HG03558 (cell line): ENCODE measurements around the gene PDE8A.

ENCODE experiments used
- ATAC-seq: cut with Tn5 transposase; IDR thresholded peaks from one replicate; pipeline ENCODE4 v1.9.1; 2021; ENCODE audit warnings: moderate number of reproducible peaks; ENCODE audit not compliant: unreplicated experiment; ENCODE audit errors: extremely low read depth

PDE8A gene

GRCh38 chr15:84981711-84982300 is at the start of gene PDE8A:
TSS of gene PDE8A (plus strand) at chr15:84981856. CDS start at chr15:84982163, 307 bp downstream.
- peak; percentile 6 for ATAC-seq

- ATAC-seq = no peak
These were observed 46.5 kb upstream of the PDE8A start for GRCh38 chr15:84934942-84935729.

GRCh38 chr15:84937144-84937543 is 44.5 kb upstream of the PDE8A start:
- no peak for ATAC-seq

GRCh38 chr15:84938726-84939125 is 42.9 kb upstream of the PDE8A start:
- no peak for ATAC-seq

GRCh38 chr15:84940399-84940798 is 41.3 kb upstream of the PDE8A start:
- ATAC-seq = no peak

GRCh38 chr15:84942456-84942855 is 39.2 kb upstream of the PDE8A start:
- no peak for ATAC-seq

- no peak for ATAC-seq
These were observed 37.3 kb upstream of the PDE8A start for GRCh38 chr15:84944311-84944710.

GRCh38 chr15:84944861-84945260 is 36.8 kb upstream of the PDE8A start:
- no peak for ATAC-seq

- no peak for ATAC-seq
These were observed 34.7 kb upstream of the PDE8A start for GRCh38 chr15:84946772-84947489.

GRCh38 chr15:84947947-84948830 is 33.5 kb upstream of the PDE8A start:
- no peak for ATAC-seq

GRCh38 chr15:84949043-84949442 is 32.6 kb upstream of the PDE8A start:
- no peak for ATAC-seq

- no peak for ATAC-seq
These were observed 31.6 kb upstream of the PDE8A start for GRCh38 chr15:84949845-84950569.

GRCh38 chr15:84950570-84951111 is 31.0 kb upstream of the PDE8A start:
- ATAC-seq = no peak

GRCh38 chr15:84951736-84952135 is 29.9 kb upstream of the PDE8A start:
- no peak for ATAC-seq

- no peak for ATAC-seq
These were observed 28.5 kb upstream of the PDE8A start for GRCh38 chr15:84953136-84953535.

- no peak for ATAC-seq
These were observed 27.9 kb upstream of the PDE8A start for GRCh38 chr15:84953726-84954125.

- no peak for ATAC-seq
These were observed 26.4 kb upstream of the PDE8A start for GRCh38 chr15:84955089-84955848.

- ATAC-seq = no peak
These were observed 25.5 kb upstream of the PDE8A start for GRCh38 chr15:84956199-84956598.
